WTC11 (cell line): ENCODE measurements around the gene CARD14. TPM values are rescaled to one million over a fixed set of nuclear protein-coding genes. Genes with fewer than 3 reads are reported as not detected.

ENCODE experiments used
- ATAC-seq: fragments of 200-7000 bp; cut with Tn5 transposase; 2 replicates; pipeline ENCODE4 v1.10.0; 2021; ENCODE audit warnings: mild to moderate bottlenecking, moderate library complexity
- CTCF ChIA-PET: fragments of 300-600 bp; sonication (Branson Sonifier 250); formaldehyde crosslinking; loops from one replicate; lab custom pipeline; 2021; ENCODE audit warnings: antibody characterized with exemption; lab: Charles Lee
- POLR2A ChIA-PET: fragments of 350-600 bp; sonication (Branson Sonifier 250); formaldehyde crosslinking; loops from one replicate; lab custom pipeline; 2021; ENCODE audit warnings: antibody characterized with exemption; lab: Charles Lee
- DNase-seq: peaks from one replicate; pipeline ENCODE4 v3.0.0; 2021; ENCODE audit warnings: low spot score
- H3K27ac Mint-ChIP-seq: 2 replicates; pipeline ENCODE4 v1.8.0; 2021; ENCODE audit warnings: mixed read lengths
- H3K27me3 Mint-ChIP-seq: 2 replicates; pipeline ENCODE4 v1.8.0; 2021; ENCODE audit warnings: low read depth, mild to moderate bottlenecking, moderate library complexity, mixed read lengths
- H3K36me3 Mint-ChIP-seq: 2 replicates; pipeline ENCODE4 v1.8.0; 2021; ENCODE audit warnings: mixed read lengths
- H3K4me1 Mint-ChIP-seq: 2 replicates; pipeline ENCODE4 v1.8.0; 2022; ENCODE audit warnings: mixed read lengths
- H3K4me3 Mint-ChIP-seq: 2 replicates; pipeline ENCODE4 v1.8.0; 2021; ENCODE audit warnings: mild to moderate bottlenecking, moderate library complexity, mixed read lengths
- H3K9me3 Mint-ChIP-seq: 2 replicates; pipeline ENCODE4 v1.8.0; 2021; ENCODE audit warnings: mixed read lengths
- FOXJ3 ChIP-seq: sonication (generic); formaldehyde crosslinking; IDR thresholded peaks from 2 replicates; pipeline ENCODE4 v1.9.0; 2021; ENCODE audit warnings: missing genetic modification reagents, mild to moderate bottlenecking, borderline replicate concordance
- GTF2I ChIP-seq: fragments of 250-450 bp; sonication (Bioruptor Pico); conservative IDR thresholded peaks from 2 replicates; pipeline ENCODE4 v1.4.0; 2021; ENCODE audit warnings: mild to moderate bottlenecking
- MYBL2 ChIP-seq: sonication (generic); formaldehyde crosslinking; IDR thresholded peaks from 2 replicates; pipeline ENCODE4 v1.8.1; 2023; ENCODE audit warnings: mild to moderate bottlenecking, moderate library complexity, missing genetic modification reagents
- ZNF317 ChIP-seq: sonication (generic); formaldehyde crosslinking; IDR thresholded peaks from 2 replicates; pipeline ENCODE4 v1.8.1; 2023; ENCODE audit warnings: low read depth, mild to moderate bottlenecking, moderate library complexity, missing genetic modification reagents, borderline replicate concordance
- total RNA-seq: library from RNA; stranded (reverse); gene quantifications from 3 replicates; pipeline ENCODE4 v1.2.3, GENCODE V29; 2021
- TF ChIP-seq, protein P1 (sequence below): fragments of 200-600 bp; IDR thresholded peaks from 2 replicates; pipeline ENCODE4 v1.8.0; 2022; ENCODE audit warnings: antibody characterized with exemption
- TF ChIP-seq, protein P2 (sequence below): sonication (generic); formaldehyde crosslinking; IDR thresholded peaks from 2 replicates; pipeline ENCODE4 v1.8.0; 2022; ENCODE audit warnings: mild to moderate bottlenecking, missing genetic modification reagents
- TF ChIP-seq, protein P3 (sequence below): sonication (generic); formaldehyde crosslinking; IDR thresholded peaks from 2 replicates; pipeline ENCODE4 v1.8.1; 2023; ENCODE audit warnings: mild to moderate bottlenecking, missing genetic modification reagents, moderate library complexity
- TF ChIP-seq, protein P4 (sequence below): fragments of 250-450 bp; sonication (Bioruptor Pico); IDR thresholded peaks from 2 replicates; pipeline ENCODE4 v1.8.0; 2021; ENCODE audit warnings: mild to moderate bottlenecking
- TF ChIP-seq, protein P5 (sequence below): sonication (generic); formaldehyde crosslinking; IDR thresholded peaks from 2 replicates; pipeline ENCODE4 v1.8.0; 2022; ENCODE audit warnings: missing genetic modification reagents
- TF ChIP-seq, protein P6 (sequence below): sonication (generic); formaldehyde crosslinking; IDR thresholded peaks from 2 replicates; pipeline ENCODE4 v1.8.1; 2023; ENCODE audit warnings: mild to moderate bottlenecking, missing genetic modification reagents

The CARD14 gene
- total RNA-seq, 1 experiment from 2014 or later, result 0.83 TPM

DNA sequence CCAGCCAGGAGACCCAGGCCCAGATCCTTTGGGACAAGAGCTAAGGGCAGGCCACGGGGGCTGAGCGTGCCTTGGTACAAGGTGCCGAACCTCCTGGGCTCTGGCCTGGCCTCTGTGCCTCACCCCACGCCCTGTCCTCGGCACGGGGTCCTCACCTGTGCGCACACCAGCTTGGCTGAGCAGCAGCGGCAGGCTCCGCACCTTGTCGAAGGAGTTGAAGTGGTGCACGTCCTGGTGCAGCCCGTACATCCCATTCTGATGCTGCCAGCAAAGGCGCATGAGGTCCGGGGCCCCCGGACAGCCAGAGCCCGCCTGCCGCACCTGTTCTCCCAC is 45.0 kb downstream of the CARD14 start:
- peaks cover 16% of the 10 kb centered on the region for H3K36me3 Mint-ChIP-seq
- CTCF ChIA-PET, result no interaction called here
- no peak overlapping the region for H3K27ac Mint-ChIP-seq
- POLR2A ChIA-PET, result no interaction called here
- no peaks in the 10 kb centered on the region for H3K9me3 Mint-ChIP-seq
- TF ChIP-seq, protein P1, sequence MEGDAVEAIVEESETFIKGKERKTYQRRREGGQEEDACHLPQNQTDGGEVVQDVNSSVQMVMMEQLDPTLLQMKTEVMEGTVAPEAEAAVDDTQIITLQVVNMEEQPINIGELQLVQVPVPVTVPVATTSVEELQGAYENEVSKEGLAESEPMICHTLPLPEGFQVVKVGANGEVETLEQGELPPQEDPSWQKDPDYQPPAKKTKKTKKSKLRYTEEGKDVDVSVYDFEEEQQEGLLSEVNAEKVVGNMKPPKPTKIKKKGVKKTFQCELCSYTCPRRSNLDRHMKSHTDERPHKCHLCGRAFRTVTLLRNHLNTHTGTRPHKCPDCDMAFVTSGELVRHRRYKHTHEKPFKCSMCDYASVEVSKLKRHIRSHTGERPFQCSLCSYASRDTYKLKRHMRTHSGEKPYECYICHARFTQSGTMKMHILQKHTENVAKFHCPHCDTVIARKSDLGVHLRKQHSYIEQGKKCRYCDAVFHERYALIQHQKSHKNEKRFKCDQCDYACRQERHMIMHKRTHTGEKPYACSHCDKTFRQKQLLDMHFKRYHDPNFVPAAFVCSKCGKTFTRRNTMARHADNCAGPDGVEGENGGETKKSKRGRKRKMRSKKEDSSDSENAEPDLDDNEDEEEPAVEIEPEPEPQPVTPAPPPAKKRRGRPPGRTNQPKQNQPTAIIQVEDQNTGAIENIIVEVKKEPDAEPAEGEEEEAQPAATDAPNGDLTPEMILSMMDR, result no peak
- TF ChIP-seq, protein P2, sequence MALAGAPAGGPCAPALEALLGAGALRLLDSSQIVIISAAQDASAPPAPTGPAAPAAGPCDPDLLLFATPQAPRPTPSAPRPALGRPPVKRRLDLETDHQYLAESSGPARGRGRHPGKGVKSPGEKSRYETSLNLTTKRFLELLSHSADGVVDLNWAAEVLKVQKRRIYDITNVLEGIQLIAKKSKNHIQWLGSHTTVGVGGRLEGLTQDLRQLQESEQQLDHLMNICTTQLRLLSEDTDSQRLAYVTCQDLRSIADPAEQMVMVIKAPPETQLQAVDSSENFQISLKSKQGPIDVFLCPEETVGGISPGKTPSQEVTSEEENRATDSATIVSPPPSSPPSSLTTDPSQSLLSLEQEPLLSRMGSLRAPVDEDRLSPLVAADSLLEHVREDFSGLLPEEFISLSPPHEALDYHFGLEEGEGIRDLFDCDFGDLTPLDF (CRISPR knock-in tag), result no peak
- TF ChIP-seq, protein P3, sequence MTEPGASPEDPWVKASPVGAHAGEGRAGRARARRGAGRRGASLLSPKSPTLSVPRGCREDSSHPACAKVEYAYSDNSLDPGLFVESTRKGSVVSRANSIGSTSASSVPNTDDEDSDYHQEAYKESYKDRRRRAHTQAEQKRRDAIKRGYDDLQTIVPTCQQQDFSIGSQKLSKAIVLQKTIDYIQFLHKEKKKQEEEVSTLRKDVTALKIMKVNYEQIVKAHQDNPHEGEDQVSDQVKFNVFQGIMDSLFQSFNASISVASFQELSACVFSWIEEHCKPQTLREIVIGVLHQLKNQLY (CRISPR knock-in tag), result no peak
- no peak for TF ChIP-seq MYBL2 (CRISPR knock-in tag)
- TF ChIP-seq, all 79 proteins: peak for 0
- Mint-ChIP-seq H3K4me3 (no peak overlapping the region), H3K4me1 (peaks cover 3% of the 10 kb centered on the region), H3K27me3 (no peaks in the 10 kb centered on the region)
- ATAC-seq, result no peak
- no peak for DNase-seq

DNA sequence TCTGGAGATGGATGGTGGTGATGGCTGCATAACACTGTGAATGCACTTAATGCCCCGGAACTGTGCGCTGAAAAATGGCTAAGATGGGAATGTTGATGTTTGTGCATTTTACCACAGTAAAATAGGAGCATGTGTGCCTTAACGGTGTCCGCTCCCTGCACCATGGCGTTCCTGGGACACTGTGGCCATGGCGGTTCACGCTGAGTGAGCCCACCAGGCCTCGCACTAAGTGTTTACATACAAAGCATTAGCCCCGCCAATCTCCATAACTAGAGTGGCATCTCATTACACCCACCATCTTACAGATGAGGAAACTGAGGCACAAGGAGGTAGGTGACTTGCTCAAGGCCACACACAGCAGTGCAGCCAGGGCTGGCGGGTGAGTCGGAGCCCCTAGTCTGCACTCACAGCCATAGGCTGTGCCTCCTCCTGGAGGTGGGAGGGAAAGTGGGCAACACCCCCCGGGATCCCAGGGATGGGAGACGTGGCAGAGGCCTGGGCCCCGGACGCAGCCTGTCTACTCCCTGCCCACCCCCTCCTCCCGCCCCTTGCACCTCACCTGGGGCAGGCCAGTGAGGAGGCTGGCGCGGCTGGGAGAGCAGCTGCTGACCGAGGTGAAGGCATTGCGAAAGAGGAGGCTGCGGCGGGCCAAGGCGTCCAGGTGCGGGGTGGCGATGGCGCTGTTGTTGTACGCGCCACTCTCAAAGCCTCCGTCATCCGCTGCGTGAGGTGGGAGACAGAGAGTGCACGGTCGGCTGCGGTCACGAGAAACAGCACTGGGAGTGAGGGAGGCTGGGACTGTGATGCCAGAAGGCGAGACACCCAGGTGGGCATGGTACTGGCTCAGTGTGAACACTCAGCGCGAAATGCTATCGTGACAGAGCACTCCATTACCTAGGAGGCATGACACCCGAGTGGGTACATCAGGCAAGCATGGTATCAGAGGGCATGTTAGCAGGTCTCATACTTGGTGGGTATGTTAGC is 46.9 kb downstream of the CARD14 start:
- ATAC-seq, result no peak
- Mint-ChIP-seq H3K4me3 (no peak overlapping the region), H3K27ac (no peak overlapping the region), H3K4me1 (peaks cover 5% of the 10 kb centered on the region), H3K36me3 (peaks cover 7% of the 10 kb centered on the region), H3K27me3 (no peaks in the 10 kb centered on the region), H3K9me3 (no peaks in the 10 kb centered on the region)
- ChIA-PET POLR2A (no interaction called here), CTCF (no interaction called here)
- TF ChIP-seq, protein P4, sequence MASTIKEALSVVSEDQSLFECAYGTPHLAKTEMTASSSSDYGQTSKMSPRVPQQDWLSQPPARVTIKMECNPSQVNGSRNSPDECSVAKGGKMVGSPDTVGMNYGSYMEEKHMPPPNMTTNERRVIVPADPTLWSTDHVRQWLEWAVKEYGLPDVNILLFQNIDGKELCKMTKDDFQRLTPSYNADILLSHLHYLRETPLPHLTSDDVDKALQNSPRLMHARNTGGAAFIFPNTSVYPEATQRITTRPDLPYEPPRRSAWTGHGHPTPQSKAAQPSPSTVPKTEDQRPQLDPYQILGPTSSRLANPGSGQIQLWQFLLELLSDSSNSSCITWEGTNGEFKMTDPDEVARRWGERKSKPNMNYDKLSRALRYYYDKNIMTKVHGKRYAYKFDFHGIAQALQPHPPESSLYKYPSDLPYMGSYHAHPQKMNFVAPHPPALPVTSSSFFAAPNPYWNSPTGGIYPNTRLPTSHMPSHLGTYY, result no peak
- TF ChIP-seq ZNF317 (CRISPR knock-in tag) (no peak), GTF2I (CRISPR knock-in tag) (no peak), FOXJ3 (CRISPR knock-in tag) (no peak)
- TF ChIP-seq, protein P5, sequence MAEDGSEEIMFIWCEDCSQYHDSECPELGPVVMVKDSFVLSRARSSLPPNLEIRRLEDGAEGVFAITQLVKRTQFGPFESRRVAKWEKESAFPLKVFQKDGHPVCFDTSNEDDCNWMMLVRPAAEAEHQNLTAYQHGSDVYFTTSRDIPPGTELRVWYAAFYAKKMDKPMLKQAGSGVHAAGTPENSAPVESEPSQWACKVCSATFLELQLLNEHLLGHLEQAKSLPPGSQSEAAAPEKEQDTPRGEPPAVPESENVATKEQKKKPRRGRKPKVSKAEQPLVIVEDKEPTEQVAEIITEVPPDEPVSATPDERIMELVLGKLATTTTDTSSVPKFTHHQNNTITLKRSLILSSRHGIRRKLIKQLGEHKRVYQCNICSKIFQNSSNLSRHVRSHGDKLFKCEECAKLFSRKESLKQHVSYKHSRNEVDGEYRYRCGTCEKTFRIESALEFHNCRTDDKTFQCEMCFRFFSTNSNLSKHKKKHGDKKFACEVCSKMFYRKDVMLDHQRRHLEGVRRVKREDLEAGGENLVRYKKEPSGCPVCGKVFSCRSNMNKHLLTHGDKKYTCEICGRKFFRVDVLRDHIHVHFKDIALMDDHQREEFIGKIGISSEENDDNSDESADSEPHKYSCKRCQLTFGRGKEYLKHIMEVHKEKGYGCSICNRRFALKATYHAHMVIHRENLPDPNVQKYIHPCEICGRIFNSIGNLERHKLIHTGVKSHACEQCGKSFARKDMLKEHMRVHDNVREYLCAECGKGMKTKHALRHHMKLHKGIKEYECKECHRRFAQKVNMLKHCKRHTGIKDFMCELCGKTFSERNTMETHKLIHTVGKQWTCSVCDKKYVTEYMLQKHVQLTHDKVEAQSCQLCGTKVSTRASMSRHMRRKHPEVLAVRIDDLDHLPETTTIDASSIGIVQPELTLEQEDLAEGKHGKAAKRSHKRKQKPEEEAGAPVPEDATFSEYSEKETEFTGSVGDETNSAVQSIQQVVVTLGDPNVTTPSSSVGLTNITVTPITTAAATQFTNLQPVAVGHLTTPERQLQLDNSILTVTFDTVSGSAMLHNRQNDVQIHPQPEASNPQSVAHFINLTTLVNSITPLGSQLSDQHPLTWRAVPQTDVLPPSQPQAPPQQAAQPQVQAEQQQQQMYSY (CRISPR knock-in tag), result no peak
- TF ChIP-seq, protein P6, sequence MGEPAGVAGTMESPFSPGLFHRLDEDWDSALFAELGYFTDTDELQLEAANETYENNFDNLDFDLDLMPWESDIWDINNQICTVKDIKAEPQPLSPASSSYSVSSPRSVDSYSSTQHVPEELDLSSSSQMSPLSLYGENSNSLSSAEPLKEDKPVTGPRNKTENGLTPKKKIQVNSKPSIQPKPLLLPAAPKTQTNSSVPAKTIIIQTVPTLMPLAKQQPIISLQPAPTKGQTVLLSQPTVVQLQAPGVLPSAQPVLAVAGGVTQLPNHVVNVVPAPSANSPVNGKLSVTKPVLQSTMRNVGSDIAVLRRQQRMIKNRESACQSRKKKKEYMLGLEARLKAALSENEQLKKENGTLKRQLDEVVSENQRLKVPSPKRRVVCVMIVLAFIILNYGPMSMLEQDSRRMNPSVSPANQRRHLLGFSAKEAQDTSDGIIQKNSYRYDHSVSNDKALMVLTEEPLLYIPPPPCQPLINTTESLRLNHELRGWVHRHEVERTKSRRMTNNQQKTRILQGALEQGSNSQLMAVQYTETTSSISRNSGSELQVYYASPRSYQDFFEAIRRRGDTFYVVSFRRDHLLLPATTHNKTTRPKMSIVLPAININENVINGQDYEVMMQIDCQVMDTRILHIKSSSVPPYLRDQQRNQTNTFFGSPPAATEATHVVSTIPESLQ (CRISPR knock-in tag), result no peak
- TF ChIP-seq, protein P1, result no peak
- no peak for DNase-seq
